H1 (cell line): ENCODE measurements around the gene SEMA3A. TPM values are rescaled to one million over a fixed set of nuclear protein-coding genes. Genes with fewer than 3 reads are reported as not detected.

Source experiments
- BACH1 ChIP-seq: IDR thresholded peaks from 2 replicates; pipeline ENCODE4 v1.6.1; 2012; ENCODE audit warnings: low read length, improper control_type of control experiment
- KDM5A ChIP-seq: fragments of 200-600 bp; IDR thresholded peaks from 2 replicates; pipeline ENCODE4 v1.7.1; 2012; ENCODE audit warnings: mild to moderate bottlenecking, low read length, inconsistent platforms, mixed read lengths
- POLR2A ChIP-seq, 2 experiments: IDR thresholded peaks; 1 replicate in 1 of 2; 2 replicates in 1 of 2; pipeline ENCODE4 v1.6.1; 2011; ENCODE audit warnings: low read depth in 2 of 2, low read length in 2 of 2, mild to moderate bottlenecking in 2 of 2; ENCODE audit errors: control extremely low read depth in 1 of 2
- RBBP5 ChIP-seq: IDR thresholded peaks from 2 replicates; pipeline ENCODE4 v1.7.1; 2012; ENCODE audit warnings: low read depth, mild to moderate bottlenecking, inconsistent platforms, low read length, moderate library complexity, borderline replicate concordance
- SP2 ChIP-seq: IDR thresholded peaks from 2 replicates; pipeline ENCODE4 v1.6.1; 2012; ENCODE audit warnings: mild to moderate bottlenecking, low read length, inconsistent platforms
- polyA plus RNA-seq, 7 experiments: library from polyadenylated mRNA; depleted of rRNA in 3 of 7; stranded (reverse) in 5 of 7; unstranded in 2 of 7; fragments of >200 nt in 5 of 7; fragments of 200-250 nt in 2 of 7; gene quantifications; 1 replicate in 5 of 7; 2 replicates in 1 of 7; 4 replicates in 1 of 7; pipeline versions ENCODE4 v1.2.1 to v1.2.3, GENCODE V29; 2011 to 2013; ENCODE audit warnings: missing spikeins in 2 of 7, mixed read lengths in 2 of 7
- total RNA-seq: library from RNA; stranded (reverse); fragmentation: NEBNext Ultra II Directional; extraction: Animal tissue kit (Norgen Biotek cat#: 25700); gene quantifications from 2 replicates; pipeline ENCODE4 v1.2.1, GENCODE V29; 2021
- TF ChIP-seq, protein P1 (sequence below): fragments of 300-600 bp; sonication (generic); IDR thresholded peaks from 2 replicates; pipeline ENCODE4 v1.7.1; 2012; ENCODE audit warnings: low read length, moderate library complexity, mild to moderate bottlenecking, inconsistent platforms; ENCODE audit not compliant: insufficient replicate concordance
- TF ChIP-seq, protein P2 (sequence below): IDR thresholded peaks from 2 replicates; pipeline ENCODE4 v1.6.1; 2011; ENCODE audit warnings: low read depth, mild to moderate bottlenecking, low read length; ENCODE audit not compliant: insufficient read depth
- TF ChIP-seq, protein P3 (sequence below): IDR thresholded peaks from 2 replicates; pipeline ENCODE4 v1.6.1; 2012; ENCODE audit warnings: inconsistent platforms
- TF ChIP-seq, protein P4 (sequence below): IDR thresholded peaks from 2 replicates; pipeline ENCODE4 v1.6.1; 2011; ENCODE audit warnings: low read length, improper control_type of control experiment

The SEMA3A gene
- total and polyA plus RNA-seq, 2 of the 8 experiments (the other 6 are each of a cell fraction or from before 2014, with no cell fraction given) = 8.1 to 45.9 TPM

DNA sequence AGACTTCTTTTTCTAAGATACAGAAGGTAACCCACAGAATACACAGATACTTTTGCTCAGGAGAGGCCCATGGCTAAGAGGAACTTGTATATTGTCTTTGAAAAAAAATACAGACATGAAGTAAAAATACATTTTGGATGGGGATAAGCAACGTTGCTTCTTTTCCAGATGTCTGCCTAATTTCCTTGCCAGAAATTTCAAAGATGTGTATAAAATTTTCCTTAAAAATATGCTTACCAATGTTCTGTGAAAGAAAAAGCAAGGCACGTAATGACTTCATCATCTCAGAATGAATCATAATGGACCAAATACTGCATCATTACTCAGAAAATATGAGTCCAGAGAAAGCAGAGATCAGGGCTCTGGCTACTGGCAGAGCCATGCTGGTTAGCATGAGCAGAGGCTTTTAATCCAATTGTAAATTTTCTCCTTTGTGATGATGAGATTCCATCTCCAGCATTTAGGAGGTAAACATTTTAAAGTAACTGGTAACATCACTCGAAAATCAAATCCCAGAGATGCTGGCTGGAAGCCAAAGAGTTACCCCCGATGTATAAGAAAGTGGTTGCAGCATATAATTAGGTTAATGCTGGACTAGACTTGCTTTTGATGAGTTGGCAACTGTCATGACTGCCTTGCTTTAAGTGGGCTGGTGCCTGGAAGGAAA is 272.5 kb downstream of the SEMA3A start (continued):
- TF ChIP-seq, protein P1, sequence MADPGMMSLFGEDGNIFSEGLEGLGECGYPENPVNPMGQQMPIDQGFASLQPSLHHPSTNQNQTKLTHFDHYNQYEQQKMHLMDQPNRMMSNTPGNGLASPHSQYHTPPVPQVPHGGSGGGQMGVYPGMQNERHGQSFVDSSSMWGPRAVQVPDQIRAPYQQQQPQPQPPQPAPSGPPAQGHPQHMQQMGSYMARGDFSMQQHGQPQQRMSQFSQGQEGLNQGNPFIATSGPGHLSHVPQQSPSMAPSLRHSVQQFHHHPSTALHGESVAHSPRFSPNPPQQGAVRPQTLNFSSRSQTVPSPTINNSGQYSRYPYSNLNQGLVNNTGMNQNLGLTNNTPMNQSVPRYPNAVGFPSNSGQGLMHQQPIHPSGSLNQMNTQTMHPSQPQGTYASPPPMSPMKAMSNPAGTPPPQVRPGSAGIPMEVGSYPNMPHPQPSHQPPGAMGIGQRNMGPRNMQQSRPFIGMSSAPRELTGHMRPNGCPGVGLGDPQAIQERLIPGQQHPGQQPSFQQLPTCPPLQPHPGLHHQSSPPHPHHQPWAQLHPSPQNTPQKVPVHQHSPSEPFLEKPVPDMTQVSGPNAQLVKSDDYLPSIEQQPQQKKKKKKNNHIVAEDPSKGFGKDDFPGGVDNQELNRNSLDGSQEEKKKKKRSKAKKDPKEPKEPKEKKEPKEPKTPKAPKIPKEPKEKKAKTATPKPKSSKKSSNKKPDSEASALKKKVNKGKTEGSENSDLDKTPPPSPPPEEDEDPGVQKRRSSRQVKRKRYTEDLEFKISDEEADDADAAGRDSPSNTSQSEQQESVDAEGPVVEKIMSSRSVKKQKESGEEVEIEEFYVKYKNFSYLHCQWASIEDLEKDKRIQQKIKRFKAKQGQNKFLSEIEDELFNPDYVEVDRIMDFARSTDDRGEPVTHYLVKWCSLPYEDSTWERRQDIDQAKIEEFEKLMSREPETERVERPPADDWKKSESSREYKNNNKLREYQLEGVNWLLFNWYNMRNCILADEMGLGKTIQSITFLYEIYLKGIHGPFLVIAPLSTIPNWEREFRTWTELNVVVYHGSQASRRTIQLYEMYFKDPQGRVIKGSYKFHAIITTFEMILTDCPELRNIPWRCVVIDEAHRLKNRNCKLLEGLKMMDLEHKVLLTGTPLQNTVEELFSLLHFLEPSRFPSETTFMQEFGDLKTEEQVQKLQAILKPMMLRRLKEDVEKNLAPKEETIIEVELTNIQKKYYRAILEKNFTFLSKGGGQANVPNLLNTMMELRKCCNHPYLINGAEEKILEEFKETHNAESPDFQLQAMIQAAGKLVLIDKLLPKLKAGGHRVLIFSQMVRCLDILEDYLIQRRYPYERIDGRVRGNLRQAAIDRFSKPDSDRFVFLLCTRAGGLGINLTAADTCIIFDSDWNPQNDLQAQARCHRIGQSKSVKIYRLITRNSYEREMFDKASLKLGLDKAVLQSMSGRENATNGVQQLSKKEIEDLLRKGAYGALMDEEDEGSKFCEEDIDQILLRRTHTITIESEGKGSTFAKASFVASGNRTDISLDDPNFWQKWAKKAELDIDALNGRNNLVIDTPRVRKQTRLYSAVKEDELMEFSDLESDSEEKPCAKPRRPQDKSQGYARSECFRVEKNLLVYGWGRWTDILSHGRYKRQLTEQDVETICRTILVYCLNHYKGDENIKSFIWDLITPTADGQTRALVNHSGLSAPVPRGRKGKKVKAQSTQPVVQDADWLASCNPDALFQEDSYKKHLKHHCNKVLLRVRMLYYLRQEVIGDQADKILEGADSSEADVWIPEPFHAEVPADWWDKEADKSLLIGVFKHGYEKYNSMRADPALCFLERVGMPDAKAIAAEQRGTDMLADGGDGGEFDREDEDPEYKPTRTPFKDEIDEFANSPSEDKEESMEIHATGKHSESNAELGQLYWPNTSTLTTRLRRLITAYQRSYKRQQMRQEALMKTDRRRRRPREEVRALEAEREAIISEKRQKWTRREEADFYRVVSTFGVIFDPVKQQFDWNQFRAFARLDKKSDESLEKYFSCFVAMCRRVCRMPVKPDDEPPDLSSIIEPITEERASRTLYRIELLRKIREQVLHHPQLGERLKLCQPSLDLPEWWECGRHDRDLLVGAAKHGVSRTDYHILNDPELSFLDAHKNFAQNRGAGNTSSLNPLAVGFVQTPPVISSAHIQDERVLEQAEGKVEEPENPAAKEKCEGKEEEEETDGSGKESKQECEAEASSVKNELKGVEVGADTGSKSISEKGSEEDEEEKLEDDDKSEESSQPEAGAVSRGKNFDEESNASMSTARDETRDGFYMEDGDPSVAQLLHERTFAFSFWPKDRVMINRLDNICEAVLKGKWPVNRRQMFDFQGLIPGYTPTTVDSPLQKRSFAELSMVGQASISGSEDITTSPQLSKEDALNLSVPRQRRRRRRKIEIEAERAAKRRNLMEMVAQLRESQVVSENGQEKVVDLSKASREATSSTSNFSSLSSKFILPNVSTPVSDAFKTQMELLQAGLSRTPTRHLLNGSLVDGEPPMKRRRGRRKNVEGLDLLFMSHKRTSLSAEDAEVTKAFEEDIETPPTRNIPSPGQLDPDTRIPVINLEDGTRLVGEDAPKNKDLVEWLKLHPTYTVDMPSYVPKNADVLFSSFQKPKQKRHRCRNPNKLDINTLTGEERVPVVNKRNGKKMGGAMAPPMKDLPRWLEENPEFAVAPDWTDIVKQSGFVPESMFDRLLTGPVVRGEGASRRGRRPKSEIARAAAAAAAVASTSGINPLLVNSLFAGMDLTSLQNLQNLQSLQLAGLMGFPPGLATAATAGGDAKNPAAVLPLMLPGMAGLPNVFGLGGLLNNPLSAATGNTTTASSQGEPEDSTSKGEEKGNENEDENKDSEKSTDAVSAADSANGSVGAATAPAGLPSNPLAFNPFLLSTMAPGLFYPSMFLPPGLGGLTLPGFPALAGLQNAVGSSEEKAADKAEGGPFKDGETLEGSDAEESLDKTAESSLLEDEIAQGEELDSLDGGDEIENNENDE = no peak
- TF ChIP-seq BACH1 = no peak
- TF ChIP-seq RBBP5 = no peak
- TF ChIP-seq, protein P2, sequence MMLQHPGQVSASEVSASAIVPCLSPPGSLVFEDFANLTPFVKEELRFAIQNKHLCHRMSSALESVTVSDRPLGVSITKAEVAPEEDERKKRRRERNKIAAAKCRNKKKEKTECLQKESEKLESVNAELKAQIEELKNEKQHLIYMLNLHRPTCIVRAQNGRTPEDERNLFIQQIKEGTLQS = no peak
- TF ChIP-seq, protein P3, sequence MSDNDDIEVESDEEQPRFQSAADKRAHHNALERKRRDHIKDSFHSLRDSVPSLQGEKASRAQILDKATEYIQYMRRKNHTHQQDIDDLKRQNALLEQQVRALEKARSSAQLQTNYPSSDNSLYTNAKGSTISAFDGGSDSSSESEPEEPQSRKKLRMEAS = no peak
- TF ChIP-seq KDM5A = no peak
- TF ChIP-seq POLR2A (IDR thresholded peaks at IDR 0.05; ENCODE audit: control extremely low read depth in 1 of 2, low read depth in 2 of 2, low read length in 2 of 2) = no peak
- TF ChIP-seq, protein P4, sequence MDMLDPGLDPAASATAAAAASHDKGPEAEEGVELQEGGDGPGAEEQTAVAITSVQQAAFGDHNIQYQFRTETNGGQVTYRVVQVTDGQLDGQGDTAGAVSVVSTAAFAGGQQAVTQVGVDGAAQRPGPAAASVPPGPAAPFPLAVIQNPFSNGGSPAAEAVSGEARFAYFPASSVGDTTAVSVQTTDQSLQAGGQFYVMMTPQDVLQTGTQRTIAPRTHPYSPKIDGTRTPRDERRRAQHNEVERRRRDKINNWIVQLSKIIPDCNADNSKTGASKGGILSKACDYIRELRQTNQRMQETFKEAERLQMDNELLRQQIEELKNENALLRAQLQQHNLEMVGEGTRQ = no peak
- no peak for TF ChIP-seq SP2
